Ammon's horn (tissue), 1 donor: Measurements from ENCODE around the gene SACM1L.
A peak's percentile ranks its signal among the peaks of the same experiment; 100 is the strongest.
"Not testable (repeated sequence)": the region's sequence is repeated elsewhere in the genome, so short reads cannot be mapped to it uniquely, and the experiment has no call there.

ENCODE experiments used
- DNase-seq: peaks from one replicate; pipeline ENCODE4 v3.0.0-alpha.2; 2016; ENCODE audit warnings: low spot score

The SACM1L gene

DNA sequence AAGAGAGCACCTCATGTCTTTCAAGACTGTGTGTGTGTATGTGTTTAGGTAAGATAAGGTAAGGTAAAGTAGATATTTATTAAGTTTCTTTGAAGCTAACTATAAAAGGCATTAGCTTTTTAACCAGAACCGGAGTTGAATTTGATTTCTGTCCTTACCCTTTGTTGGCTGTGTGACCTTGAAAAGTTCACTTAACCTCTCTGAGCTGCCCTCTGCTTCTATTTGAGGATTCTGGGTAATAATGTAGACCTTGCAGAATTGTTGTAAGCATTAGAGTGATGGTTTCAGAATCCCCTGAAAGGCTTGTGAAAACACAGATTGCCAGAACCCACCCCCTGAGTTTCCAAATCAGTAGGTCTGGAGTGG is 21.6 kb upstream of the SACM1L start:
- DNase-seq: no peak

DNA sequence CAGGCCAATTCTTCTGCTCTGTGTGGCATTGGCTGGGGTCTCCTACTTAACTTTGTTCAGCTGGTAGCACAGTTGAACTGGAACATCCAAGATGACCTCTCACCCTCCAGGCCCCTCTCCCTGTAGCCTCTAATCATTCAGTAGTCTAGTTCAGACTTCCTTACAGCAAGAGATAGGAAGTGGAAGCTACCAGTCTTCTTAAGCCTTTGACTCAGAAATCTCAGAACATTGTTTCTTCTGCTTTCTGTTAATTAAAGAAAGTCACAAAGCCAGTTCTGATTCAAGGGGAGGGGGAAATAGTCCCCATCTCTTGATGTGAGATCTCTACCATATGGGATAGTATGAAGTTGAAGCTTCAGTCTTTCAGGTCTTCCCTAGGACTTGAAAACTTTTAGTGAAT is 18.8 kb upstream of the SACM1L start:
- DNase-seq: no peak

DNA sequence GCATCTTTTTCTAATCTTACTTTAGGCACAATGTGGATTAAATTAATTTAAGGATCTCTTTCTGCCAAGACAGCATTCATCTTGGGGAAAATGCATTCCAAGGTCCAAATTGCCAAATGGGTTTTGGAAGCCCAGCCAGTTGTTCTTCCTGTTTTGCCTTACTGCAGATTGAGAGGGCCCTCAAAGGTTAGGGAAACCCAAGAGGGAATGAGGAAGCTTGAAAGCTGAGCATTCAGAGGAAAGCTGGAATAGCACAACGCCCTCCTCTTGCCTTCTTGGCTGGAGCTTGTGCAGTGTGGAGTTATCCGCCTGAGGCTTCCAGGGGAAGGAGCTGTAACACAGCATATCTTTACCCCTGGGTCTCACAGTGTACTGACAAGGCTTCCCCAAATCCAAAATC is 18.2 kb upstream of the SACM1L start:
- no peak for DNase-seq

DNA sequence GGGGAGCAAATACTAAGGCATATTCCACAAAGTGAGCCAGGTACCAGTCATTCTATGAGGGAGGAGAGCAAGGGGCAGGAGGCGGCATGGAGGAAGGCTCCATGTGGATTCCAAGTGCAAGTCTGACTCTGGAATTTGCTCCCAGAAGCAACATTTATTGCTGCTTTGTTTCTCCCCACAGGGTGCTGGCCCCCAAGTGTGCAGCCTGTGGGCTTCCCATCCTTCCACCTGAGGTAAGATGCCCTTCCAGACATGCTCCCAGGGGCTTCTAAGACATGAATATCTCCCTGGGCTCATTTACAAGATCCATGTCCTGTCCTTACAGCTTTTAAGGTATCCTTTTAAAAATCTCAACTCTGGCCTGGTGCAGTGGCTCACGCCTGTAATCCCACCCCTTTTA is 15.9 kb upstream of the SACM1L start:
- DNase-seq: no peak

DNA sequence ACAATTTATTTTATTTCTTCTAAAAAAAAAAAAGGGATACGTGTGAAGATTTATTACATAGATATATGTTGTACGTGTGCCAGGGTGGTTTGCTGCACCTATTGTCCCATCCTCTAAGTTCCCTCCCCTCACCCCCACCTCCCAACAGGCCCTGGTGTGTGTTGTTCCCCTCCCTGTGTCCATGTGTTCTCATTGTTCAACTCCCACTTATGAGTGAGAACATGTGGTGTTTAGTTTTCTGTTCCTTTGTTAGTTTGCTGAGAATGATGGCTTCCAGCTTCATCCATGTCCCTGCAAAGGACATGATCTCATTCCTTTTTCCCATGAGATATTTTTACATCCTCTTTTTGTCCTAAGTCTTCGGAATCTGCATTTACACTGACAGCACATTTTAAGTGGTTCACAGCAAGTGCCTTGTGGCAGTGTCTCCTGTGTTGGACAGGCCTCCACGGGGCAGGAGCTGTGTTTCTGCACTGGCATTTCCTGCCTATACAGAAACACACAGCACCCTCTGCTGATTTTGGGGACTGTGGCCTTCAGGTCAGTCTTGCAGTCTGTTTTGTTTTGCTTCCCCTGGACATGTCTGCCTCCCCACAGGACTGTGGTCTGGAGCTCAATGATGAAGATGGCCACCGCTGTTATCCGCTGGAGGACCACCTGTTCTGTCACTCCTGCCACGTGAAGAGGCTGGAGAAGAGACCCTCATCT is 12.7 kb upstream of the SACM1L start:
- DNase-seq: no peak

DNA sequence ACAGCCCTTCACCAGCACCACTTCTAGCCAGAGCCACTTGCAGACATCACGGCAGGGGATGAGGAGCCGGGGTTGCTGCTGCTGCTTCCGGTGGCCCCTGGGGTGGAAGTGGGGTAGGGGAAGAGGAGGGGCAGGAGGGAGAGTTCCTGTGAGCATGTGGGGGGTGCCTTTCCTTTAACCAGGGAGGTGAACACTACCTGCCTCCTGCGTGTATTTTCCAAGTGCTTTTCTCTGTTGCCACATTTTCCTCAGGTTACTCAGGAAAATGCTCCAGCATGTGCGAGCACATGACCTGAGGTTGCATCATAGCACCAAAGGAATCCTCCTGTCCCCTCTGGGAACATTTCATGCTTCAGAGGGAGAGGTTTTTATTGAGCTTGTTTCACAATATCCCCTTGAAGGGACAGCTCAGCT is 12.2 kb upstream of the SACM1L start:
- no peak for DNase-seq

DNA sequence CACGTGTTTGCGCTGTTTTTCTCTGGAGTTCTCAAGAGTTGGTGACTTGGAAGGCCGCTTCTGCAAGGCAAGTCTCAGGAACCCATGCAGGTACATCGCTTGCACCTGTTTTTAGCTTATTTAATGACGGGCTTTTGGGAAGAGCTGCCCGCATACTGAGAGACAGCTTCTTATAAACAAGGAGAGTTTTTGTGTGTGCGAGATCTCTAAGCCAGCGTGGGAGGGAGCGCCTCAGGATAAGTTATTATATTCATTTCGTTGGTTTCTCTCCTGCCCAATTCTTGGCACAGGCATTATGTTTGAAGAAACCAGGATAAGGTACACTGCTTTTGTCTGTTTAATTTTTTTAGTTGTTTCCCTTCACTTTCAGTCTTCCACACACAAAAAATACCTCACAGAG is 11.4 kb upstream of the SACM1L start:
- no peak for DNase-seq

DNA sequence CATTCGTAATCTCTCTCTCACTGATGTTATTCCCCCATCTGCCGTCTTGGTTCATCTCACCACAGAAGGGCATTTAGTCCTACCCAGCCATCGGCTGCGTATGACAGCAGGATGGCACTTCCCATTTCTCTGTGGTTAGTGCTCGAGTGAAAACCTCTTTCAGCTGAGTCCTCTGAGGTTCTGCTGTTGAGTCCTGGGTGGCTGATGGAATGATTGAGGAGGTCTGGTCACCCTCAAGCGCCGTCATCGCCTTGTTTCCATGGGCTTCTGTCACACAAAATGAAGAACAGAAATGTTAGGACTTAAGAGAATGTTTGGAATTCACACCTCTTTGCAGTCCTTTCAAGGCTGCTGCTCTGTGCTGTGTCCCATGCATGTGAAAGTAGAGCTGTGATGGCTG is 9.4 kb upstream of the SACM1L start:
- peak; percentile 28 for DNase-seq

DNA sequence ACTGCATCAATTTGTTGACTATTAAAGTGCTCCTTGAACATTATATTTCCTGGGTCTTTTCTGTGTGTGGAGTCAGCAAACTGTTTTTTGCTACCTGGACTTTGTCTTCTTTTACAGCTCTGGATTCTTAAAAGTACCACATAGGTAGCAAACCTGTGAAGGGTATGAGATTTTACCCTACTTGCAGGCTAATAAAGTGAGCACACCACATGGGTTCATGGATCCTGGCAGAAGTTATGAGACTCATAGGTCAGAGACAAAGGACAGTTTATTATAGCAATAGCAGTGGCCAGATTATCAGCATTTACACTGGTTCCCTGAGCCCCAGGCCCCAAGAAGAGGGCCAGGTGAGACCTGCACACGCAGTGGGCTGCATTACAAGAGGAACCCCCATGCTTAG is 8.0 kb upstream of the SACM1L start:
- no peak for DNase-seq

DNA sequence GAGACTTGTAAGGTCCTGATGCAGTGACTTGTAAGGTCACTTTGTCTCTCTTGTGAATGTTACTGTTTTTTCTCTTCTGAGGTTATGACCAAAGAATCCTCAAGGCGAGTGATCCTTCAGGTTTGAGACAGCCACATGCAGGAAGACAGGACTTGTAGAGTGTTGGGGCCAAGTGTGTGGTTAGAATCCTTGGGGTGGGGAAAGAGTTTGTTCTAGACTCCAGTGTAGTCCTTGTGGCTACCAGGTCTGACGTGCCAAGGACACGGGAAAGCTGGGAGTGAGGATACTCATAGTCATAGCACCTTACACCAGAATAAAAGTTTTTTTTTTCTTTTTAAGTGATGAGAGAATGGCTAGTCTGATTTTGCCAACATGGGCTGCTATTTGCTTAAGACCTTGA is 7.3 kb upstream of the SACM1L start:
- DNase-seq: no peak

DNA sequence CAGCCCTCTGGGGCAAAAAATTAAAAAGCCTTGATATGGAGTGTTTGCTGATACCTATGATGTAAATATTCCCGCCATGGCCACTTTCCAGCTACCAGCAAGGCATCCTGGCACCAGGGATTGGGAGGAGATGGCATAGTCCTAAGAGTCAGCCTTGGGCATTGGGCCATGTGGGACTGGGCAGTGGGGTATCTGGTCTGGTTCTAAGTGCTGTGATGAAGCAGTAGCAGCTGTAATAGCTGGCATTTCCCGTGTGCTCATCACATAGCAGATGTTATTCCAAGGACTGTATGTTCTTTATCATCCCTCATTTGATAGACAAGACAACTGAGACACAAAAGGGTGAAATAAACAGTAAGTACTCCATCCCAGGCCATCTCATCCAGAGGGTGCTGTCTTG is 6.9 kb upstream of the SACM1L start:
- DNase-seq: no peak

DNA sequence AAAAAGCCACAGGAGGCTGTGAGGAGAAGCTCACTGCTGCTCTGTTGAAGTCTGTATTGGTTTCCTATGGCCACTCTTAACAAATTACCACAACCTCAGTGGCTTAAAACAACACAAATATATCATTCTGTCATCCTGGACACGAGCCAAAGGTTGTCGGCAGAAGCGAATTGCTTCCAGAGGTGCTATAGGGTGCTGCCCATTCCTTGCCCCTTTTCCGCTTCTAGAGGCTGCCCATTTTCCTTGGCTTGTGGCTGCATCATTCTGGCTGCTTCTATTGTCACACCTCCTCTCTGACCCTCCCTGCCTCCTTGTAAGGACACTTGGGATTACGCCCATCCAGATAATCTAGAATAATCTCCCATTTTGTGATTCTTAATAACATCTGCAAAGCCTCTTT is 6.4 kb upstream of the SACM1L start:
- no peak for DNase-seq

DNA sequence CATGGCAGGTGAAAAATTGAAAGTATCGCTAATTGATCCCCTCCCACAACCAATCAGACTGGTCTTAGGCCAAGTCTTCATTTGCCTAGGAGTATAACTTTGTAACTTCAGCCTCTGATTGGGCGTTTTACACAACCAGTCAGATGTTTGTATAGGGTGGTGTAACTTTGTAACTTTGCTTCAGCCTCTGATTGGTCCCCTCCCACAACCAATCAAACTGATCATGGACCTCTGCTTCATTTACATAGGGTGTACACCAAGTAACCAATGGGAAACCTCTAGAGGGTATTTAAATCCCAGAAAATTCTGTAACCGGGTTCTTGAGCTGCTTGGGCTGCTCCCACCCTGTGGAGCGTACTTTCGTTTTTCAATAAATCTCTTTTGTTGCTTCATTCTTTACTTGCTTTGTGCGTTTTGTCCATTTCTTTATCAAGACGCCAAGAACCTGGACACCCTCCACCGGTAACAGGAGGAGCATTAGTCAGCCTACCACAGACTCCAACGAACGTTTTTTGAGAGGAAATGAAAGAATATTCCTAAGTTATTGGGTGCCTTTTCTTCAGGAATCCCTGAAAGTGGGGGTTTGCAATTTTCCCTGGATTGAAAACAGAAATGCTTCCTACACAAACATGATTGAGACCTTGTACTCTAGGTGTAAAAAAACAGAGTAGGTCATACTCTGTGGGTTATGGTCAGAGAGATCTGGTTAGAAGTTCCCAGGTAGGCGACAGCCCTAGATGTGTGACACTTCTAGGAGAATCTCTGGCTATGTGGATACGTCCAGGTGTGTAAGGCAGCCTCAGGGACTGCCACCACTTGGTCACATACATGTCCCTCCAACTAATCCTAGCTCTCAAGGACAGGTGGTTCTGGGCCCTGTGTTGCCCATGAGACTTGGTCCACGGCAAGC is 5.5 kb upstream of the SACM1L start:
- DNase-seq: no peak

DNA sequence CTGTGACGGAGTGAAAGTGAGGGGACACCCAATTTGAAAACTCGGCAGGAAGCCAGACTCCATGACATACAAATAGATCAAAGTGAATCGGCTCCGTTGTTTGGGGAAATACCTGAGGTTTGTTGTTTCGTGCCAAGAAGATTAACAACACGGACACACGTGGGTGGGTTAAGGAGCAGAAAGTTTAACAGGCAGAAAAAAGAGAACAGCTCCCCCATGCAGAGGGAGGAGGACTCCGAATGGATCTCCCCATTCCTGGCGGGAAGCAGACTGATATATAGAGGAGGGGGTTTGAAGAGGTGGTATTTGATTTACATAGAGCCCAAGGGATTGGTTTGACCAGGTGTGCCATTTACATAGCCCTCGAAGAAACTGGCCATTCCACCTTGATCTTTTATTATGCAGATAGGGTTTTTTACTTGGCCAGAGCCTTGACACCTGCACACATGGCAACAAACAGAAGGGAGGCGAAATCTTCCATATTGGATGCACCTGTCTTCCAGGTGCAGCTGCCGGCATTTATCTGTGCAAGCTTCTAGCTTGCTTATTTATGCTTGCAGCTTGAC is 4.8 kb upstream of the SACM1L start:
- DNase-seq: no peak

DNA sequence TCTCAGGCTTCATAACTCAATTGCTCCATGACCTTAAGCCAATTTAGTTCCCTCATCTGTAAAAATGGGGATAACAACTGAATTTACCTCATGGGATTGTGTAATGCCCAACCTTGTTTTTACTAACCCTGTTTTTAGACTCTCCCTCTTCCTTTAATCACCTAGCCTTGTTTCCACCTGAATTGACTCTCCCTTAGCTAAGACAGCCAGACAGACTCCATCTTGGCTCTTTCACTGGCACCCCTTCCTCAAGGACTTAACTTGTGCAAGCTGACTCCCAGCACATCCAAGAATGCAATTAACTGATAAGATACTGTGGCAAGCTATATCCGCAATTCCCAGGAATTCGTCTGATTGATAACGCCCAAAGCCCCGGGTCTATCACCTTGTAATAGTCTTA is 3.5 kb upstream of the SACM1L start:
- not testable (repeated sequence) for DNase-seq

DNA sequence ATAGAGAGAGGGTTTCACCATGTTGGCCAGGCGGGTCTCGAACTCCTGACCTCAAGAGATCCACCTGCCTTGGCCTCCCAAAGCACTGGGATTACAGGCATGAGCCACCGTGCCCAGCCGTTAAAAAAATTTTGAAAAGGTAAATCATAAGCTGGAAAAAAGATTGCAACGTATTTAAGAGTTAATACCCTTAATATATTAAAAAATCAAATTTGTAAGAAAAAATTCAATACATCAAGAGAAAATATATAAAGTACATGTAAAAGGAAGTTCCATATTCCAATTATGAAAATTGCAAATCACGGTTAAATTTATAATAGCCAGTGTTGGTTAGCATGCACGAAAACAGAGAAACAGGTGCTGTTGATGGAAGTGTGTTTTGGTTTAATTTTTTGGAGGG is 2.3 kb upstream of the SACM1L start:
- DNase-seq: no peak

DNA sequence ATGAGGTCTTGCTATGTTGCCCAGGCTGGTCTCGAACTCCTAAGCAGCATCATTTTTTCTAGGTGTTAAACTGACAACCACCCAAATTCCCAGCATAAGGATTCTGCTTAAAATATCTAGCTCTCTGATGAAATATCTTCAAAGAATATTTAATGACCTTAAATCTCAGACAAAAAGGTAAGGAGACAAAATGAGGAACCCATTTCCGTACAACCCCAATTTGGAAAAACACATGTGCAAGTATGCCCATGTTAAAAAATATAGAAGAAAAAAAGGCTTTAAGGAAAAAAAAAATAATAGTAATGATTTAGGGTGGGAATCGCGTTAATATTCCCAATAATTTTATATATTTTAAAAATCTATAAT is 1.4 kb upstream of the SACM1L start:
- no peak for DNase-seq

DNA sequence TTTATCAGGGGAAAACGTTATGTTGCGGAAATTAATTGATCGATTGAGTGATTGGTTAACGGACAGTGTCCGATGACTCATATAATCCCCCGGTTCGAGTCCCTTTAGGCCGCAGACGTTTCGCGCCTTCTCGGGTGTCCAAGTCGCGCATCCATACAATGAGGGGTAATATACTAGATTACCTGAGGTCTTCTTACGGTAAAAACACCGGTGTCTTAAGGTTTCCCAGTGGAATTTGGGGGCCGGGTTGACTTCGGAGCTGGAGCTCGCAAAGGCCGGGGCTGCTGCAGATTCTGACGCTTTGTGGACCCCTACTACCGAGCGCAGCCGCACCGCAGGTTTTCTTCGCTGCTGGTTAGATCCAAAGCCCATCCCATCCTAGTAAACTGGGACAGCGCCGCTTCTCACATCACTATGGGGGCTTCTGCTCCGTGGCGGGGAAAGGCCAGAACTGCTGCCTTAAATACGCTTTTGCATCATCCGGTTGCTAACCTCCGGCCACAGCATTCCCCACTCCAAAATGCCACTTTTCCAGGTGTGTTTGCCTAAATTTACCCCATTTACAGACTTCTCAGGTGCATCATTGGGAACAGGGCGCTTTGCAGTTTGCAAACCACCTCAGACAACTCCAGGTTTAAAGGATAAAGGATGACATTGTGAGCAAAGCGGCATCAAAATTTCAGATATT is 858 bp upstream of the SACM1L start:
- DNase-seq: peak; percentile 55

DNA sequence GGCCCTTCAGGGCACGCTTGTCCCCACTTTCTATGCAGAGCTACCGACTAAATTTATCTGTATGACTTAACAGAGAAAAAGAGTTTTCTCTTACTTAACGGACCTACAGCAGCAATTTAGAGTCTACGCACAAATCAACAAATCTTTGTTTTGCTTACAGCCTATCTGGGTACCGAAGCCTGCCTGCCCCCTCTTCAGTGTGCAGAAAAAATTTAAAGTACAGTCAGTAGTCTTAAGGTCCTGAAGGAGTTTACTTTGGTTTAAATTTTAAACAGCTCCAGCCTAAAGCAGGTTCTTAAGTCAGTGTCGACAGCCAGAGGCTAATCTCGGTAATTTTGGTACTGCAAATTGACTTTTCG is 570 bp downstream of the SACM1L start:
- DNase-seq: no peak

DNA sequence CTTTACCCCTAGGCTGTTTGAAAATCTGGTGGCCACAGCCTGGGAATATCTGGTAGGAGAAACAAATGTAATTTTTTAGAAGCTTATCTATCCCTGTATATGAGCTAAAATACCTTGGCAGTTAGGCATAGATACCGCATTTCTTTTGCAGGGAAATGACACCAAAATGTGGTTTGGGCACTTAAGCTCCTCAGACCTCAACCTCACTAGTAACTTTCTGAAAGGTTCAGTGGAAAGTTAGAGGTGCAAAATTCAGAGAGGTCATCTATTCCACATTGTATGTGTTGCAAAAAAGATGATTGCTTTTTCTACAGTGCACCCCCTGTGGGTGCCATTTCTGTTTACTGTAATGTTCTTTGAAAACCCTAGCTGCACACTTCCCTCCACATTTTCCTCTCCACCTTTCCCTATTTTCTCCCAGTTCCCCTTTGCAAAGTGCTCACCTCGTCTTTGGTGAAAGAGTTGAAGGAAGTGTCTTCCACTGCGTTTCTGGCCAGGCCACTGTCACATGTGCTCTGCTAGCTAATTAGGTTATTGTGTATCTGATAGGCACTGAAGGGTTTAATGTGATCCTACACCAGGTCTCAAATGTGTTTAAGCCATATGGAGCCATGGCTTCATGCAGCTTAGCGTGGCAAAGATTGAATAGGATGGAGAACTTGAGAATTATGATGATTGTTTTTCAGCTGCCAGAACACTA is 1.3 kb downstream of the SACM1L start:
- no peak for DNase-seq

DNA sequence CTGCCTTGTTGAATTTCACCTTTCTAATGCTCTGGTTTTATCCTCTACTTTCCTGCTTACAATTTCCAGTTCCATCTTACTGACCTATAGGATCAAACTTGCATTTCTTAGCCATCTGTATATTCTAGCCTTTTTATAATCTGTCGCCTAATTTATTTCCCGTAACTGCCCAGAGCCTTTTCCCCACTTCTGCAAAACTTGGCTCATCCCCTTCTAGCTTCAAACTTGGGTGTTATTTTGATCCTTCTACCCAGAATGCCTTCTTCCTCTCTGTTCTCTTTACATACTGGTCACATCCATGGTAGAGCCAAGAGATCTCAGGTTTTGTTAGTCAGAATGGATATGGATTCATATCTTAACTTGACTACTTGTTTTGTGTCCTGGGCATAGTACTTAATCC is 2.6 kb downstream of the SACM1L start:
- no peak for DNase-seq

DNA sequence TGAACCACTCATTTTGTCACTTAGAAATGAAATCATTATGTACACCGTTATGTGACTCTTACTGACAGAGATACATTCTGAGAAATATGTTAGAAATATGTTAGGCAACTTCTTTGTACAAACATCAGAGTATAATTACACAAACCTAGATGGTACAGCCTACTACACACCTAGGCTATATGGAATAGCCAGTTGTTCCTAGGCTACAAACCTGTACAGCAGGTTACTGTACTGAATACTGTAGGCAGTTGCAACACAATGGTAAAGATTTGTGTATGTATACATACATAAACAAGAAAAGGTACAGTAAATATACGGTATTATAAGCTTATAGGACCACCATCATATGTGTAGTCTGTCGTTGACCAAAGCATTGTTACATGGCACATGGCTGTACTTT is 3.7 kb downstream of the SACM1L start:
- DNase-seq: no peak
